HG03064 (cell line): Measurements from ENCODE around the gene S1PR3.

Source experiments
- ATAC-seq: cut with Tn5 transposase; IDR thresholded peaks from one replicate; pipeline ENCODE4 v1.9.1; 2021; ENCODE audit warnings: low read depth; ENCODE audit not compliant: unreplicated experiment

S1PR3 gene

DNA sequence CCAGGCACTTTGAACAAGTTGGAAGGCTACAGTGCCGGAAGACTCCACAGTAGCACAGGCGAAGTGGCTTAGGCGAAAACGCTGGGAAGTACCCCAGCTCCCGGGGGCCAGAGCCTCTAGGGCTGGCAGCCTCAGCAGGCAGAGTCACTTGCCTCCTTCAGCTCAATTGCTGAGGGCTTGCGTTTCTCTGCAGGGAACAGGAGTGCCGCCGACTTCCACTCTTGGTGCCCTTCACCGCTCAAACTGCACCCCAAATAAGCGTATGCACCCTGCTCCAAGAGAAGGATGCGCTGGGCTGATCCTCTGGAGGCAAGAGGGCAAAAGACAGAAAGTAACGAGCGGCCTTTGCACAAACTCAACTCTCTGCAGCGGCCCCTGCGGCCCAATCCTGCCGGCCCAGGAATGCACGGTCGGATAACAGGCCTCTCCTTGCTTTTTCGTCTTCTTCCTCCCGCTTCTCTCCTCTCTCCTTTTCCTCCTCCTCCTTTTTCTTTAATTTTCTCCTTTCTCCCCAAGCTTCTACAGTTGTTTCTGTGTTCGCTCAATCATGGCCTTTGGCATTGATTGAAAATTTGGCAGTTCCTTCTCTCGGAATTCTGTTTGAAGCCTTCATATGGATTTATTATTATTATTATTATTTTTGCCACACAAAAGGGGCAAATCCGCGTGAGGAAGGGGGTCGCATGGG, 1.1 kb upstream of the S1PR3 start:
- no peak for ATAC-seq

DNA sequence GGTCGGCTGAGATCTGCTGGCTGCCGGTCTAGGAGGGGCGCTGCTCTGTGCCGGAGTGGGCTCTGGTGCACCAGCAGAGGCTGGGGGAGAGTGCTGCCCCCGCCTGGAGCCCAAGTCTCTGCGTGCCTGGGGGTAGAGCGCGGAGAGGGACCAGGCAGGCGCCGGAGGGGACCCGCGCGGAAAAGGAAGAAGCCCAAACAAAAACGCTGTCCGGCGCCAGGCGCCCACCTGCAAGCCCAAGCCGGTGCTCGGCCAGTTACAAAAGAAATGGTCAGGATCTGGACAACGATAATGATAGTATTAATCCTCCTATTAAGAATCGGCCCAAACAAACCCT, 571 bp upstream of the S1PR3 start:
- ATAC-seq, result no peak

- no peak for ATAC-seq
Measured at GRCh38 chr9:88992556-88992955, 1.3 kb downstream of the S1PR3 start.

- ATAC-seq, result no peak
Measured at GRCh38 chr9:88993327-88993726, 2.1 kb downstream of the S1PR3 start.

DNA sequence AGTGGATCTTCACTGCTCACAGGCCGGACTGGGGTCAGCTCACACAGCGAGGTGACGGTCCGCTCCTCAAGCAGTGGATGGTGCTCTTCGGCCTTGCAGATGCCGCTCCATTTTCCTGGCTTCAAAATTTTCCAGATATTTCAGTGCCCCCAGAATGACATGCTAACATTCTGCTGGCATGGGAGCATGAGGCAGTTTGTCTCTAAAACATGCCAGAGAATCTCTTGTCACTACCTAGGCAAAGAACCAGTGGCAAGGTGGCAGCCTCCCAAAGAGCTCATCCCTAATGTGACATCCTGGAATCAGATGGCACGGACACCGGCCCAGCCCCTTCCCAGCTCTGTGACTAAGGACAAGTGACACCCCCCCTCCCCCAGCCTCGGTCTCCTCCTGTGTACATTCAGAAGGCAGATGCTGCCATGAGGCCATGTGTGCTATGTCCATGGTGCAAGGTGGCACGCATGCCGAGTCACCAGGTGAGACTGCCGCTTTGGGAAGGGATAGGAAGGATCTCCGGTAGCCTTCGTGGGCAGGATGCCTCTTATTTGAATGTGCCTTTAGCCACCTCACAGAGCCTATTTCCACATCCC, 2.7 kb downstream of the S1PR3 start:
- no peak for ATAC-seq

DNA sequence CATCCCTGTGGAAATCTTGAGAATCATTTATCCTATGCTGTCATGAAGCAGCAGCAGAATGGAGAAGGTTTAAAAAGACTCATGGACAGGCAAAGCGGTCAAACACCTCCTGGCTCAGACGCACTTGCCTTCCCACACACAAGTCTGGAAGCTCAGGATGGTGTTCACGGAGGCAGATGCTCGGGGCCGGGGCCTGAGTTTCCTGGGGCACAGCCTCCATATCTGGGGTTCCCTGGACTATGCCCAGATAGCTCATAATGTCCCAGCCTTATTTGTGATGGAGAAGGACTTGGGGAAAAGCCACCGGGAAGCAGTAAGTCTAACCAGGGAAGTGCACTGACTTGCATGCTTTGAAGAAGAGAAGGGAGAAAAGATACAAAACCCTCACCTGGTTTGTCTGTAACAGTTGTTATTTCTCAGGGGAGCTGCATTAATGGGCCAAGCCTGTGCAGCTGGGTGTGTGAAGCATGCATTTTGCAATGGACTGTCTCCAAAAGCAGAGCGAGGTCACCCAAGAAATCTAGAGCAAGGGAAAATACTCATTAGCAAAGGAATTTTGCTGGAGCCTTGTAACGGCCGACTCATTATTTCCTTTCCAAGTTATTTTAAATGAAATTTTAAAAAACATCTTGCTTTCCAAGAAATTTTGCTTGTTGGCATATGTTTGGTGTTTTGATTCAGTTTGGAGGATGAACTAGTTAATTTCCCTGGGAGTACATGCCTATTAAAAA, 3.4 kb downstream of the S1PR3 start:
- ATAC-seq, result no peak

- no peak for ATAC-seq
Measured at GRCh38 chr9:88995200-88995577, 3.9 kb downstream of the S1PR3 start.

GRCh38 chr9:88995627-88996026, 4.4 kb downstream of the S1PR3 start:
- no peak for ATAC-seq

GRCh38 chr9:88996046-88996920, 5.0 kb downstream of the S1PR3 start:
- no peak for ATAC-seq

DNA sequence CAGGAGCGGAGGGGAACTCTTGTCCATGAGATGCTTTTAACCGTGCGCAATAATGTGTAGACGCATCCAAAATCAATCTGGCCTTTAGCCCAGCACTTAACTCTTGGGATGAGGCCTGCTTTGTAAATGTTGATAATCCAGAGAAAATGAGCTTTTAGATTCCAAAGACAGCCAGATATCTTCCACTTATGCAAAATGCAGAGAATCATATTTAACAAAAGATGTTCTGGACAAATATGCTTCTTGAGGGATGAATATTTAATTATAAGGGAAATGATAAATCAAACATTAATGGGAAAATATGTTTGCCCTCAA, 5.6 kb downstream of the S1PR3 start:
- ATAC-seq, result no peak

GRCh38 chr9:88997646-88998045, 6.4 kb downstream of the S1PR3 start:
- ATAC-seq, result no peak

GRCh38 chr9:88998503-88998902, 7.2 kb downstream of the S1PR3 start:
- ATAC-seq, result no peak

DNA sequence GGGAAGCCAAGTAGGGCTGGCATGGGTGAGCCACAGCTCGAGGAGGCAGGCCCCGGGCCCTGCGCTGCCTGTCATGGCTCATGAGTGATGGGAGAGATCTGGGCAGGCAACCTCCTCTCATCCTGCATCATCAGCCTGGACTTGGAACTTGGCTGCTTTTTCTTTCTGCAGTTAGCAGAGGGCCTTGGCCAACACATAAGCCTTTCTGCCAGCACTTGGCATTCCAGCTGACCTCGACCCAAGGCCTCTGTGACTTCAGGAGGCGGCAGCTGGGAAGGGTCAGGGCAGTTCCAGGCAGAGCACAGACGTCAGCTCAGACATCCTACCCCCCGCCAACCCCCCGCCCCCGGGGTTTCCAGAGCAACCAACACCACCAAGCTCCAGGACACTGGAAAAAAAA, 7.6 kb downstream of the S1PR3 start:
- ATAC-seq, result no peak

DNA sequence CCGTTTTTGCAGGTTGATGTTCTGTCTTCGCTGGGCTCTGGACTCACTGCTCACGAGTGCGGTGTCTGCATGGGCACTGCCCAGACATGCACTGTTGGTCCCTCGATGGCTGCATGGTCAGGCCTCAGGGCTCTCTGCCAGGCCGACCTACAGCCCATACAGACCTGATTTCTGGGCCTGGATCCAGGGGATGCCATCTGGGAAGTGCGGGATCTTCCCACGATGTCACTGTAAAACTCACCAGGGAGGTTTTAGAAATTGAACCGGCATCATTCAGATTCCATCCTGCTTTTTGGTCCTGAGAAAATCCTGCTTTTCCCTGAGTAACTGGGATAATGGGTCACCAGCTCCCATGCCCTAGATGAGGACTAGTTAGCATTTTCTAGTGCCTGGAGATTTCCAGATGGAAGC, 9.1 kb downstream of the S1PR3 start:
- no peak for ATAC-seq

DNA sequence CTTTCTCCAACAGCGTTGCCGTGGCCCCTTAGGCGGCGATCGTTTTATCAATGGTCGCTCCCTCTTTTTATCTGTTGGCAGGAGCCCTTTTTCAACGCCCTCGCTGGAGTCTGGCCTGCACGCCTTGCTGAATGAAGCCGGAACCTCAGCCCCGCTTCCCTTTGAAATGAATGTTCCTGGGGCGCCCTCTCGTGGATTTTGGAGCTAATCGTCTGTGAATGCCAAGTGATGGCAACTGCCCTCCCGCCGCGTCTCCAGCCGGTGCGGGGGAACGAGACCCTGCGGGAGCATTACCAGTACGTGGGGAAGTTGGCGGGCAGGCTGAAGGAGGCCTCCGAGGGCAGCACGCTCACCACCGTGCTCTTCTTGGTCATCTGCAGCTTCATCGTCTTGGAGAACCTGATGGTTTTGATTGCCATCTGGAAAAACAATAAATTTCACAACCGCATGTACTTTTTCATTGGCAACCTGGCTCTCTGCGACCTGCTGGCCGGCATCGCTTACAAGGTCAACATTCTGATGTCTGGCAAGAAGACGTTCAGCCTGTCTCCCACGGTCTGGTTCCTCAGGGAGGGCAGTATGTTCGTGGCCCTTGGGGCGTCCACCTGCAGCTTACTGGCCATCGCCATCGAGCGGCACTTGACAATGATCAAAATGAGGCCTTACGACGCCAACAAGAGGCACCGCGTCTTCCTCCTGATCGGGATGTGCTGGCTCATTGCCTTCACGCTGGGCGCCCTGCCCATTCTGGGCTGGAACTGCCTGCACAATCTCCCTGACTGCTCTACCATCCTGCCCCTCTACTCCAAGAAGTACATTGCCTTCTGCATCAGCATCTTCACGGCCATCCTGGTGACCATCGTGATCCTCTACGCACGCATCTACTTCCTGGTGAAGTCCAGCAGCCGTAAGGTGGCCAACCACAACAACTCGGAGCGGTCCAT, 10.0 kb downstream of the S1PR3 start:
- no peak for ATAC-seq

DNA sequence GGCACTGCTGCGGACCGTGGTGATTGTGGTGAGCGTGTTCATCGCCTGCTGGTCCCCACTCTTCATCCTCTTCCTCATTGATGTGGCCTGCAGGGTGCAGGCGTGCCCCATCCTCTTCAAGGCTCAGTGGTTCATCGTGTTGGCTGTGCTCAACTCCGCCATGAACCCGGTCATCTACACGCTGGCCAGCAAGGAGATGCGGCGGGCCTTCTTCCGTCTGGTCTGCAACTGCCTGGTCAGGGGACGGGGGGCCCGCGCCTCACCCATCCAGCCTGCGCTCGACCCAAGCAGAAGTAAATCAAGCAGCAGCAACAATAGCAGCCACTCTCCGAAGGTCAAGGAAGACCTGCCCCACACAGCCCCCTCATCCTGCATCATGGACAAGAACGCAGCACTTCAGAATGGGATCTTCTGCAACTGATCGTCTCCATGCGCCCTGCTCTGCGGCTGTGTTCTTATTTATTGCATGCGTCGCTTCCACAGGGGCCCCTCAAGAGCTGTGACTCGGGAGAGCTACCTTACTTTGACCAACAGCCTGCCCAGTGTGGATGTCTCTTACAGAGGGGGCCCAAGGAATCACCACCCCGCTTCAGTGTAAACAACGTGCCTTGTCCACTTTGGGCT, 10.8 kb downstream of the S1PR3 start:
- no peak for ATAC-seq

DNA sequence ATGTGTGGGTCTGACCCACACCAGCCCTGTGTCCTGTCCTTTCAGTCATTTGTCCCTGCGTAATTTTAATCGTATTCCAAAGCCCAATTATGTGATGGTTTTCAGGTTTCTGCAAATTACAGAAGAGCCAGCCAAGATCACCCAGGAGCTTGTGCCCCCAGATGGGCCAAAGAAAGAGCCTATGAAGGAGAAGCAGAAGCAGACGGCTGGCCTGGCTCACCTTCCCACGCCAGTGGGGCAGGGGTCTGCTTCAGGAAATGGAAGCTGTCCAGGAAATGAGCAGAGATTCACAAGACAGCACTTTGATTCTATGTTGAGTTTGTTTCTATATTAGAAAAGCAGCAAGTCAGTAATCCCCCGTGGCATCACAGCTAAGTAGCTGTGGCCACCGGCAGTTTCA, 11.7 kb downstream of the S1PR3 start:
- ATAC-seq, result no peak

- no peak for ATAC-seq
Measured at GRCh38 chr9:89005323-89005722, 14.1 kb downstream of the S1PR3 start.

GRCh38 chr9:89006267-89006666, 15.0 kb downstream of the S1PR3 start:
- no peak for ATAC-seq
